Heart right ventricle (tissue), 16 donors: ENCODE results near the gene SERPINH1. TPM values are rescaled to one million over a fixed set of nuclear protein-coding genes. Genes with fewer than 3 reads are reported as not detected.

ENCODE experiments used
- ATAC-seq, 8 donors: fragments of 200-7000 bp; cut with Tn5 transposase; one replicate each; pipeline ENCODE4 v1.9.1; 2020; ENCODE audit warnings: mild to moderate bottlenecking in 8 of 8, moderate library complexity in 8 of 8, moderate number of reproducible peaks in 1 of 8
- DNase-seq, 2 donors: peaks; one replicate each; pipeline ENCODE4 v3.0.0-alpha.2; 2020
- H3K27ac ChIP-seq, 10 donors: fragments of 200-600 bp; sonication (generic) in 2 of 10; one replicate each; pipeline versions ENCODE4 v1.5.0 to v1.8.0; 2020 to 2022; ENCODE audit warnings: mild to moderate bottlenecking in 3 of 10
- H3K27me3 ChIP-seq, 7 donors: fragments of 200-600 bp; one replicate each; pipeline ENCODE4 v1.8.0; 2021 to 2022; ENCODE audit warnings: mild to moderate bottlenecking in 2 of 7
- H3K36me3 ChIP-seq, 9 donors: fragments of 200-600 bp; sonication (generic) in 1 of 9; one replicate each; pipeline versions ENCODE4 v1.5.0 to v1.8.0; 2020 to 2022; ENCODE audit warnings: mild to moderate bottlenecking in 2 of 9
- H3K4me1 ChIP-seq, 9 donors: fragments of 200-600 bp; sonication (generic) in 1 of 9; one replicate each; pipeline versions ENCODE4 v1.5.0 to v1.8.0; 2020 to 2022; ENCODE audit warnings: mild to moderate bottlenecking in 4 of 9
- H3K4me3 ChIP-seq, 10 donors: fragments of 200-600 bp; sonication (generic) in 2 of 10; one replicate each; pipeline versions ENCODE4 v1.5.0 to v1.8.0; 2020 to 2022; ENCODE audit warnings: mild to moderate bottlenecking in 7 of 10, moderate library complexity in 2 of 10
- H3K9me3 ChIP-seq, 11 donors: fragments of 200-600 bp in 10 of 11; sonication (generic) in 2 of 11; one replicate each; pipeline versions ENCODE4 v1.5.0 to v1.8.0; 2013 to 2022; ENCODE audit warnings: mild to moderate bottlenecking in 2 of 11, control low read depth in 1 of 11, moderate library complexity in 1 of 11
- WGBS, 2 donors: extraction: QIAGEN DNeasy Blood & Tissue Kit; methylation state at CpG; one replicate each; pipeline ENCODE4 v1.1.7; 2013; ENCODE audit warnings: inconsistent platforms in 1 of 2; 5-methylcytosine and 5-hydroxymethylcytosine counted together
- intact Hi-C, 10 donors: fragments of 100-400 bp; cut with DNase I; formaldehyde crosslinking; loops; one replicate each; pipeline versions ENCODE4 v1.11.1 to v1.14.2; 2022
- polyA plus RNA-seq, 2 donors: library from polyadenylated mRNA; stranded (reverse); fragments of 200-250 nt; gene quantifications; one replicate each; pipeline ENCODE4 v1.2.3, GENCODE V29; 2013
- total RNA-seq, 10 donors: library from RNA; stranded (reverse); fragmentation: NEBNext Ultra II Directional in 3 of 10; extraction: Animal tissue kit (Norgen Biotek cat#: 25700) in 3 of 10; gene quantifications; one replicate each; pipeline versions ENCODE4 v1.2.1 to v1.2.4, GENCODE V29; 2021 to 2023
- TF ChIP-seq, protein P1 (sequence below), 9 donors: fragments of 200-600 bp; sonication (generic) in 2 of 9; IDR thresholded peaks; one replicate each; pipeline versions ENCODE4 v1.5.0 to v1.8.0; 2021 to 2022; ENCODE audit warnings: antibody characterized with exemption in 9 of 9, mild to moderate bottlenecking in 5 of 9, moderate library complexity in 1 of 9
- donor health status: Arrhythmogenic right ventricular cardiomyopathy.
- donor health status: ischemic (EF 13 %, LVEDD 7.1; RV severe dilation, severe dysfunction).
- donor health status: healthy with polysubstance abuse.
- donor health status: DM: no; HTN: yes; CAD: no.
- donor health status: DM: no; HTN: no; CAD: no.
- donor health status: ischemic (EF 25% LVEDD 6.9; RV normal size, moderate dysfunction).
- donor health status: ischemic (EF 25% LVEDD 5.7; RV mildly dilated, moderate dysfunction).
- donor health status: healthy.
- donor health status: DM: yes; HTN: yes; CAD: no.
- donor health status: Ischemic cardiomyopathy.
- donor health status: ischemic (EF 35%, LVEDD 5.7; RV mildly dilated, moderate dysfunction).
- donor health status: nonischemic (EF 11% LVEDD 7.7; RV severe dilation, severe dysfunction).
- donor health status: DM: yes; HTN: yes; CAD: no.
- donor health status: PGD.
- donor health status: ischemic (EF 29% LVEDD 5.4; RV normal size, mild dysfunction).
- donor health status: nonischemic (EF 23%, LVEDD 6.1; RV moderate dilation, normal function).

Gene SERPINH1
- total and polyA plus RNA-seq, 12 donors: 31.8 to 218 (median 53.2) TPM

GRCh38 chr11:75593286-75593915 is 31.3 kb downstream of the SERPINH1 start:
- H3K36me3 ChIP-seq: no peaks in the 10 kb centered on the region
- 63 to 70% methylated on average over 2 of the region's 2 CpGs for WGBS, 2 donors
- intact Hi-C loops: no loop called here

GRCh38 chr11:75594211-75594610 is 32.2 kb downstream of the SERPINH1 start:
- TF ChIP-seq, protein P1, sequence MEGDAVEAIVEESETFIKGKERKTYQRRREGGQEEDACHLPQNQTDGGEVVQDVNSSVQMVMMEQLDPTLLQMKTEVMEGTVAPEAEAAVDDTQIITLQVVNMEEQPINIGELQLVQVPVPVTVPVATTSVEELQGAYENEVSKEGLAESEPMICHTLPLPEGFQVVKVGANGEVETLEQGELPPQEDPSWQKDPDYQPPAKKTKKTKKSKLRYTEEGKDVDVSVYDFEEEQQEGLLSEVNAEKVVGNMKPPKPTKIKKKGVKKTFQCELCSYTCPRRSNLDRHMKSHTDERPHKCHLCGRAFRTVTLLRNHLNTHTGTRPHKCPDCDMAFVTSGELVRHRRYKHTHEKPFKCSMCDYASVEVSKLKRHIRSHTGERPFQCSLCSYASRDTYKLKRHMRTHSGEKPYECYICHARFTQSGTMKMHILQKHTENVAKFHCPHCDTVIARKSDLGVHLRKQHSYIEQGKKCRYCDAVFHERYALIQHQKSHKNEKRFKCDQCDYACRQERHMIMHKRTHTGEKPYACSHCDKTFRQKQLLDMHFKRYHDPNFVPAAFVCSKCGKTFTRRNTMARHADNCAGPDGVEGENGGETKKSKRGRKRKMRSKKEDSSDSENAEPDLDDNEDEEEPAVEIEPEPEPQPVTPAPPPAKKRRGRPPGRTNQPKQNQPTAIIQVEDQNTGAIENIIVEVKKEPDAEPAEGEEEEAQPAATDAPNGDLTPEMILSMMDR (IDR thresholded peaks at IDR 0.05): no peak
- no peak for ATAC-seq
- WGBS, 2 donors: 82 to 86% methylated on average over 6 of the region's 6 CpGs
- H3K9me3 ChIP-seq: no peaks in the 10 kb centered on the region
- intact Hi-C loops: no loop called here
- DNase-seq: no peak
- H3K36me3 ChIP-seq: no peaks in the 10 kb centered on the region
- no peak overlapping the region for H3K27ac ChIP-seq
- H3K4me1 ChIP-seq: peaks cover 0 to 13% (median 8%) of the 10 kb centered on the region in 9 donors
- H3K4me3 ChIP-seq: no peak overlapping the region
- no peaks in the 10 kb centered on the region for H3K27me3 ChIP-seq

More at GRCh38 chr11:75593286-75593915, 31.3 kb downstream of the SERPINH1 start:
- no peak overlapping the region for H3K4me3 ChIP-seq
- no peak overlapping the region for H3K27ac ChIP-seq
- peaks cover 0 to 21% (median 9%) of the 10 kb centered on the region in 9 donors for H3K4me1 ChIP-seq
- TF ChIP-seq, protein P1 (IDR thresholded peaks at IDR 0.05): no peak
- no peak for ATAC-seq
- H3K9me3 ChIP-seq: no peaks in the 10 kb centered on the region
- H3K27me3 ChIP-seq: no peaks in the 10 kb centered on the region
- no peak for DNase-seq

- TF ChIP-seq, protein P1 (IDR thresholded peaks at IDR 0.05): no peak
- intact Hi-C loops: no loop called here
These were observed 33.4 kb downstream of the SERPINH1 start for GRCh38 chr11:75595429-75595828.

DNA sequence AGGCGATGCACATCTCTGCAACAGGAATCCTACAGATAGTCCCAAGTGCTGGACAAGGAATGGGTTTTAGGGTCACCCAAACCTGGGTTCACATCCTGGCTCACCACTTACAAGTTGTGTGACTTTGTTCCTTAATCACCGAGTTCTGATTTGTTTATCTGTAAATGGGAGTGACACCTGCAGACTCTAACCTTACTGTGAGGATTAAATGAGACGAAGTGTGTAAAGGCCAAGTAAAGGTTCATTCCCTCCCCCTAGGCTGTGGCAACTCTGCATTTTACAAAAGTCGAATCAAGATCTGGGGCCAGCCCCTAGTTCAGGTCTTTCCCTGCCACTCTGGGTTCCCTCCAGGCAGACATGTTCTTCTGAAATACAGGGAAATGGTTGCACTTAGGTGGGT is 34.9 kb downstream of the SERPINH1 start:
- intact Hi-C loops: no loop called here
- 78 to 92% methylated on average over 4 of the region's 4 CpGs for WGBS, 2 donors
- Histone ChIP-seq H3K4me1 (no peaks in the 10 kb centered on the region), H3K36me3 (no peaks in the 10 kb centered on the region), H3K9me3 (no peaks in the 10 kb centered on the region), H3K4me3 (no peak overlapping the region), H3K27ac (no peak overlapping the region), H3K27me3 (no peaks in the 10 kb centered on the region)
- DNase-seq (no peak), ATAC-seq (no peak)
- TF ChIP-seq, protein P1 (IDR thresholded peaks at IDR 0.05): no peak

More at GRCh38 chr11:75595429-75595828, 33.4 kb downstream of the SERPINH1 start:
- Histone ChIP-seq H3K27me3 (no peaks in the 10 kb centered on the region), H3K9me3 (no peaks in the 10 kb centered on the region), H3K36me3 (no peaks in the 10 kb centered on the region), H3K27ac (no peak overlapping the region), H3K4me1 (peaks cover 0 to under 1% (median 0%) of the 10 kb centered on the region in 9 donors), H3K4me3 (no peak overlapping the region)
- DNase-seq (no peak), ATAC-seq (no peak)
- 89 to 93% methylated on average over 2 of the region's 2 CpGs for WGBS, 2 donors
